HepG2 (cell line): ENCODE data around the gene KRTAP10-8. TPM values are rescaled to one million over a fixed set of nuclear protein-coding genes. Genes with fewer than 3 reads are reported as not detected.

Experiments used
- ATAC-seq: fragments of 200-7000 bp; cut with Tn5 transposase; 3 replicates; pipeline ENCODE4 v1.9.1; 2020; ENCODE audit warnings: mild to moderate bottlenecking, moderate library complexity
- BruUV-seq: library from RNA; stranded (reverse); fragments of 400-500 nt; replicated peaks from 2 replicates; lab custom pipeline; 2021; lab: Mats Ljungman, UMichigan
- CTCF ChIA-PET: fragments of 300-600 bp; formaldehyde crosslinking; extraction: SDS; loops from one replicate; lab custom pipeline; 2021; ENCODE audit warnings: low total read pairs, inconsistent platforms, low intra/inter-chr PET ratio; lab: Yijun Ruan, JAX
- POLR2A ChIA-PET: fragments of 350-600 bp; sonication (Branson Sonifier 250); formaldehyde crosslinking; loops from one replicate; lab custom pipeline; 2020; ENCODE audit warnings: antibody characterized with exemption, inconsistent platforms; lab: Yijun Ruan, JAX
- DNase-seq: peaks from one replicate; pipeline ENCODE4 v3.0.0-alpha.2; 2015; ENCODE audit warnings: low spot score
- FAIRE-seq: peaks from 3 replicates; lab custom pipeline; 2011; peaks lifted over from hg19 to GRCh38; lab: Jason Lieb, UNC
- H2AFZ ChIP-seq: one replicate; pipeline ENCODE4 v1.6.1; 2011; ENCODE audit warnings: low read length, inconsistent platforms
- H3K27ac ChIP-seq: fragments of 300-600 bp; 3 replicates; pipeline ENCODE4 v1.8.0; 2011; ENCODE audit warnings: mixed run types, mild to moderate bottlenecking, mixed read lengths, low read length, inconsistent platforms; ENCODE audit not compliant: insufficient read depth; ENCODE audit errors: extremely low read length
- H3K27me3 ChIP-seq, 2 experiments: fragments of 200-600 bp in 1 of 2; 2 replicates in 1 of 2; 3 replicates in 1 of 2; pipeline versions ENCODE4 v1.6.0 to v1.8.0; 2011; ENCODE audit warnings: low read length in 2 of 2, mild to moderate bottlenecking in 2 of 2, moderate library complexity in 2 of 2, inconsistent platforms in 1 of 2; ENCODE audit not compliant: insufficient read depth in 2 of 2, control insufficient read depth in 1 of 2
- H3K36me3 ChIP-seq, 2 experiments: fragments of 200-600 bp in 1 of 2; replicated peaks in 1 of 2; 2 replicates in 1 of 2; 3 replicates in 1 of 2; pipeline versions ENCODE4 v1.5.1 to v1.8.0; 2011; ENCODE audit warnings: low read length in 2 of 2, inconsistent platforms in 1 of 2; ENCODE audit not compliant: insufficient read depth in 2 of 2, control insufficient read depth in 1 of 2
- H3K4me1 ChIP-seq: 2 replicates; pipeline ENCODE4 v1.5.1; 2012; ENCODE audit warnings: low read length, inconsistent platforms; ENCODE audit not compliant: insufficient read depth
- H3K4me2 ChIP-seq: 2 replicates; pipeline ENCODE4 v1.6.0; 2011; ENCODE audit warnings: low read depth, low read length, inconsistent platforms
- H3K4me3 ChIP-seq, 3 experiments: fragments of 200-600 bp in 1 of 3; sonication (generic), shearing (Covaris generic) in 1 of 3; replicated peaks in 1 of 3; 2 replicates each; pipeline ENCODE4 v1.5.1; 2011 to 2016; ENCODE audit warnings: low read length in 3 of 3, inconsistent platforms in 2 of 3, low read depth in 2 of 3, mild to moderate bottlenecking in 2 of 3, control low read depth in 1 of 3, mixed read lengths in 1 of 3; ENCODE audit not compliant: insufficient read depth in 1 of 3
- H3K79me2 ChIP-seq: one replicate; pipeline ENCODE4 v1.6.1; 2011; ENCODE audit warnings: low read length, inconsistent platforms; ENCODE audit not compliant: insufficient read depth
- H3K9ac ChIP-seq: 2 replicates; pipeline ENCODE4 v1.6.0; 2011; ENCODE audit warnings: mild to moderate bottlenecking, low read depth, low read length, inconsistent platforms; ENCODE audit not compliant: insufficient read depth
- H3K9me3 ChIP-seq: 2 replicates; pipeline ENCODE4 v1.5.1; 2012; ENCODE audit warnings: mild to moderate bottlenecking, low read length
- H4K20me1 ChIP-seq: 2 replicates; pipeline ENCODE4 v1.6.0; 2011; ENCODE audit warnings: inconsistent platforms, mild to moderate bottlenecking, low read length, moderate library complexity; ENCODE audit not compliant: insufficient read depth
- AGO2 ChIP-seq: fragments of 200-400 bp; formaldehyde crosslinking; optimal IDR thresholded peaks from 2 replicates; pipeline ENCODE3; 2017; ENCODE audit warnings: mild to moderate bottlenecking, low read depth, low read length, moderate library complexity
- CBX2 ChIP-seq, 2 experiments: fragments of 200-600 bp in 1 of 2; sonication (generic); formaldehyde crosslinking in 1 of 2; IDR thresholded peaks; 2 replicates each; pipeline versions ENCODE4 v1.7.0 to v1.8.1; 2018 to 2022; ENCODE audit warnings: low read depth in 2 of 2, low read length in 1 of 2, mild to moderate bottlenecking in 1 of 2, missing genetic modification reagents in 1 of 2
- LCORL ChIP-seq, 2 experiments: fragments of 450-650 bp in 1 of 2; sonication (generic) in 1 of 2; formaldehyde crosslinking in 1 of 2; IDR thresholded peaks; 2 replicates each; pipeline versions ENCODE4 v1.5.0 to v1.6.1; 2017 to 2020; ENCODE audit warnings: antibody characterized with exemption in 1 of 2, missing genetic modification reagents in 1 of 2
- MAFK ChIP-seq, 2 experiments: IDR thresholded peaks in 1 of 2; conservative IDR thresholded peaks in 1 of 2; 2 replicates each; pipeline ENCODE4 v1.6.1; 2011; ENCODE audit warnings: improper control_type of control experiment in 2 of 2, low read length in 2 of 2
- MXI1 ChIP-seq: IDR thresholded peaks from 3 replicates; pipeline ENCODE4 v1.6.1; 2012; ENCODE audit warnings: low read depth, low read length, inconsistent platforms, borderline replicate concordance
- SYNCRIP ChIP-seq: fragments of 200-400 bp; formaldehyde crosslinking; IDR thresholded peaks from 2 replicates; pipeline ENCODE4 v1.6.1; 2018; ENCODE audit warnings: mild to moderate bottlenecking, low read depth, low read length; ENCODE audit not compliant: insufficient read depth
- ZBTB2 ChIP-seq: sonication (generic); formaldehyde crosslinking; IDR thresholded peaks from 2 replicates; pipeline ENCODE4 v1.8.0; 2022; ENCODE audit warnings: low read depth, missing genetic modification reagents
- ZNF329 ChIP-seq: sonication (generic); formaldehyde crosslinking; IDR thresholded peaks from 2 replicates; pipeline ENCODE4 v1.9.0; 2021; ENCODE audit warnings: low read depth, mild to moderate bottlenecking, missing genetic modification reagents
- ZNF382 ChIP-seq: sonication (generic); formaldehyde crosslinking; IDR thresholded peaks from 2 replicates; pipeline ENCODE4 v1.5.0; 2020; ENCODE audit warnings: missing genetic modification reagents, mild to moderate bottlenecking, borderline replicate concordance
- ZNF607 ChIP-seq: sonication (generic); formaldehyde crosslinking; IDR thresholded peaks from 2 replicates; pipeline ENCODE4 v1.5.1; 2020; ENCODE audit warnings: missing genetic modification reagents, mild to moderate bottlenecking, borderline replicate concordance
- ZNF619 ChIP-seq: sonication (generic); formaldehyde crosslinking; IDR thresholded peaks from 2 replicates; pipeline ENCODE4 v1.4.0; 2020; ENCODE audit warnings: mild to moderate bottlenecking, missing genetic modification reagents
- WGBS: methylation state at CpG from one replicate; pipeline ENCODE4 v1.1.6; 2017; ENCODE audit warnings: low lambda C conversion rate; 5-methylcytosine and 5-hydroxymethylcytosine counted together
- in situ Hi-C: cut with HindIII; loops from 2 replicates; pipeline ENCODE4 v1.10.0; 2017; ENCODE audit warnings: low pct_unique_long_range_greater_than_20kb; ENCODE audit not compliant: extremely low pct_ligation_motif_present
- intact Hi-C: fragments of 100-400 bp; cut with micrococcal nuclease; formaldehyde crosslinking; loops from one replicate; pipeline ENCODE4 v1.10.0; 2022; ENCODE audit not compliant: unreplicated experiment
- polyA plus RNA-seq, 8 experiments: library from polyadenylated mRNA; depleted of rRNA in 3 of 8; stranded (reverse) in 7 of 8; unstranded in 1 of 8; fragments of >200 nt; fragmentation: Illumina TruSeq in 4 of 8; extraction: Trizol in 4 of 8; gene quantifications; 2 replicates each; pipeline versions ENCODE4 v1.2.1 to v1.2.3, GENCODE V29; 2011 to 2016; ENCODE audit warnings: low read depth in 4 of 8, missing spikeins in 1 of 8, mixed read lengths in 1 of 8; ENCODE audit not compliant: insufficient read depth in 1 of 8
- total RNA-seq, 5 experiments: library from RNA; depleted of rRNA; stranded (reverse); fragments of >200 nt; fragmentation: Illumina TruSeq; extraction: Trizol; gene quantifications; 2 replicates each; pipeline ENCODE4 v1.2.3, GENCODE V29; 2016; ENCODE audit warnings: low read depth in 1 of 5
- TF ChIP-seq, protein P1 (sequence below): sonication (generic); formaldehyde crosslinking; conservative IDR thresholded peaks from 2 replicates; pipeline ENCODE4 v1.5.0; 2020; ENCODE audit warnings: missing genetic modification reagents

Gene KRTAP10-8
- total and polyA plus RNA-seq, 2 of the 13 experiments (the other 11 are each of a cell fraction or from before 2014, with no cell fraction given), result not detected

DNA sequence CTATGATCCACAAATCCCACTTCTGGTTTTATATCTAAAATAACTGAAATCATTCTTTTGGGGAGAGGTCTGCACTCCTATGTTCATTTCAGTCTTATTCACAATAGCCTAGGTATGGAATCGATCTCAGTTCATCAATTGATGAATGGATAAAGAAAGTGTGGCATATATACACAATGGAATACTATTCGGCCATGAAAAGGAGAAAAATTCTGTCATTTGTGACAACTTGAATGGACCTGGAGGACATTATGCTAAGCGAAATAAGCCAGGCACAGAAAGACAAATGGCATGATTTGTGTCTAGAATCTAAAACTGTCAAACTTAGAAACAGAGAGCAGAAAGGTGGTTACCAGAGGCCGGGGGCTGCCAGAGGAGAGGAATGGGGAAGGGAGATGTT is 5.4 kb upstream of the KRTAP10-8 start:
- no peak overlapping the region for H2AFZ ChIP-seq

More for the DNA sequence above, 5.4 kb upstream of the KRTAP10-8 start:
- Histone ChIP-seq H3K27ac (no peak overlapping the region), H3K4me1 (no peaks in the 10 kb centered on the region), H3K9ac (no peak overlapping the region), H3K9me3 (peaks cover 22% of the 10 kb centered on the region; the same call in 1 of the 2 replicates), H3K27me3 (0 out of 5 replicates have a peak, but pooled peaks cover 0 to 1% of the 10 kb centered on the region in 2 experiments), H3K4me2 (no peak overlapping the region), H3K4me3 (no peak overlapping the region), H4K20me1 (no peaks in the 10 kb centered on the region), H3K79me2 (no peaks in the 10 kb centered on the region), H3K36me3 (no peaks in the 10 kb centered on the region)
- CTCF ChIA-PET, result no interaction called here
- WGBS, result 38% methylated on average over 4 of the region's 4 CpGs
- no peak for DNase-seq
- intact Hi-C loops, result no loop called here
- POLR2A ChIA-PET, result no interaction called here
- no TSS peak for BruUV-seq
- no peak for FAIRE-seq
- in situ Hi-C loops, result no loop called here
- TF ChIP-seq ZBTB2 (CRISPR knock-in tag) (no peak), ZNF329 (CRISPR knock-in tag) (no peak), ZNF619 (CRISPR knock-in tag) (no peak), ZNF607 (CRISPR knock-in tag) (no peak), ZNF382 (no peak), SYNCRIP (no peak), AGO2 (no peak), CBX2 (IDR thresholded peaks at IDR 0.05; ENCODE audit: low read depth, low read length) (no peak), CBX2 (CRISPR knock-in tag; IDR thresholded peaks at IDR 0.05; ENCODE audit: low read depth) (no peak), MXI1 (no peak), LCORL (IDR thresholded peaks at IDR 0.05) (no peak), LCORL (CRISPR knock-in tag; IDR thresholded peaks at IDR 0.05) (no peak), MAFK (conservative IDR thresholded peaks at IDR 0.05 in 1 of 2, IDR thresholded peaks at IDR 0.05 in 1 of 2; ENCODE audit: low read length in 2 of 2) (no peak)
- TF ChIP-seq, protein P1, sequence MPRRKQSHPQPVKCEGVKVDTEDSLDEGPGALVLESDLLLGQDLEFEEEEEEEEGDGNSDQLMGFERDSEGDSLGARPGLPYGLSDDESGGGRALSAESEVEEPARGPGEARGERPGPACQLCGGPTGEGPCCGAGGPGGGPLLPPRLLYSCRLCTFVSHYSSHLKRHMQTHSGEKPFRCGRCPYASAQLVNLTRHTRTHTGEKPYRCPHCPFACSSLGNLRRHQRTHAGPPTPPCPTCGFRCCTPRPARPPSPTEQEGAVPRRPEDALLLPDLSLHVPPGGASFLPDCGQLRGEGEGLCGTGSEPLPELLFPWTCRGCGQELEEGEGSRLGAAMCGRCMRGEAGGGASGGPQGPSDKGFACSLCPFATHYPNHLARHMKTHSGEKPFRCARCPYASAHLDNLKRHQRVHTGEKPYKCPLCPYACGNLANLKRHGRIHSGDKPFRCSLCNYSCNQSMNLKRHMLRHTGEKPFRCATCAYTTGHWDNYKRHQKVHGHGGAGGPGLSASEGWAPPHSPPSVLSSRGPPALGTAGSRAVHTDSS, result no peak
- no peak for ATAC-seq
